Measurements from ENCODE around the gene FAM120A.

GRCh38 chr9:93413530-93413929 lies 38.0 kb upstream of the FAM120A start:
- TF ChIP-seq EP300 (IDR thresholded peaks at IDR 0.05) (no peak), POLR2A (IDR thresholded peaks at IDR 0.05) (no peak)
